Natural killer cell (primary cell): ENCODE measurements around the gene MAU2. TPM values are rescaled to one million over a fixed set of nuclear protein-coding genes. Genes with fewer than 3 reads are reported as not detected.

Source experiments
- ATAC-seq, 3 donors: fragments of 150-1000 bp in 2 of 3; fragments of 200-7000 bp in 1 of 3; cut with Tn5 transposase; 1 replicate in 1 of 3; 2 replicates in 2 of 3; pipeline ENCODE4 v1.10.0; 2021; ENCODE audit warnings: mild to moderate bottlenecking in 2 of 3, moderate library complexity in 2 of 3
- DNase-seq, 2 donors: peaks; one replicate each; pipeline versions ENCODE4 v3.0.0 to v3.0.0-alpha.2; 2013 to 2021; ENCODE audit warnings: mixed read lengths in 1 of 2
- H3K27ac ChIP-seq: one replicate; pipeline ENCODE4 v1.5.1; 2013; ENCODE audit warnings: mild to moderate bottlenecking, low read length
- H3K27me3 ChIP-seq: one replicate; pipeline ENCODE4 v1.6.1; 2013; ENCODE audit warnings: low read length; ENCODE audit not compliant: control insufficient read depth, insufficient read depth
- H3K36me3 ChIP-seq: one replicate; pipeline ENCODE4 v1.6.1; 2013; ENCODE audit warnings: low read length; ENCODE audit not compliant: control insufficient read depth, insufficient read depth
- H3K4me1 ChIP-seq: one replicate; pipeline ENCODE4 v1.6.1; 2013; ENCODE audit warnings: low read length; ENCODE audit not compliant: control insufficient read depth, insufficient read depth
- H3K4me3 ChIP-seq: one replicate; pipeline ENCODE4 v1.5.1; 2013; ENCODE audit warnings: low read length
- H3K9me3 ChIP-seq: one replicate; pipeline ENCODE4 v1.6.1; 2013; ENCODE audit warnings: low read length; ENCODE audit not compliant: control insufficient read depth, insufficient read depth
- H3K27ac Mint-ChIP-seq, 2 donors: one replicate each; pipeline ENCODE4 v1.8.0; 2022; ENCODE audit warnings: mild to moderate bottlenecking in 2 of 2, mixed read lengths in 2 of 2, moderate library complexity in 1 of 2
- H3K27me3 Mint-ChIP-seq, 2 donors: one replicate each; pipeline ENCODE4 v1.8.0; 2022; ENCODE audit warnings: low read depth in 2 of 2, mixed read lengths in 2 of 2
- H3K36me3 Mint-ChIP-seq: one replicate; pipeline ENCODE4 v1.8.0; 2022; ENCODE audit warnings: mixed read lengths
- H3K4me1 Mint-ChIP-seq, 2 donors: one replicate each; pipeline ENCODE4 v1.8.0; 2022; ENCODE audit warnings: mixed read lengths in 2 of 2
- H3K4me3 Mint-ChIP-seq: one replicate; pipeline ENCODE4 v1.8.0; 2022; ENCODE audit warnings: mild to moderate bottlenecking, moderate library complexity, mixed read lengths
- H3K9me3 Mint-ChIP-seq, 2 donors: one replicate each; pipeline ENCODE4 v1.8.0; 2022; ENCODE audit warnings: mixed read lengths in 2 of 2
- CTCF ChIP-seq: fragments of 200-600 bp; IDR thresholded peaks from one replicate; pipeline ENCODE4 v1.8.0; 2022; ENCODE audit warnings: antibody characterized with exemption
- WGBS: methylation state at CpG from one replicate; pipeline ENCODE4 v1.1.7; 2013; ENCODE audit warnings: missing lambda C conversion rate; ENCODE audit not compliant: insufficient coverage; 5-methylcytosine and 5-hydroxymethylcytosine counted together
- intact Hi-C: fragments of 100-400 bp; cut with micrococcal nuclease; formaldehyde crosslinking; loops from one replicate; pipeline ENCODE4 v1.14.2; 2022
- total RNA-seq, 4 donors: library from RNA; stranded (reverse); fragments of 120-200 nt in 1 of 4; gene quantifications; one replicate each; pipeline versions ENCODE4 v1.2.3 to v1.2.4, GENCODE V29; 2013 to 2022

The MAU2 gene
- total RNA-seq, 3 donors from 2014 or later (not counting 1 experiment from before 2014, with no cell fraction given) = 144 to 164 (median 151) TPM

GRCh38 chr19:19341026-19341425, 20.4 kb downstream of the MAU2 start:
- Histone ChIP-seq H3K4me1 (no peaks in the 10 kb centered on the region), H3K27me3 (no peaks in the 10 kb centered on the region), H3K36me3 (peaks cover 86% of the 10 kb centered on the region), H3K27ac (no peak overlapping the region), H3K9me3 (no peaks in the 10 kb centered on the region), H3K4me3 (no peak overlapping the region)
- H3K4me3 Mint-ChIP-seq = no peak overlapping the region
- peaks cover 0 to under 1% of the 10 kb centered on the region in 2 donors for H3K4me1 Mint-ChIP-seq
- ATAC-seq = no peak
- intact Hi-C loops = no loop called here
- H3K36me3 Mint-ChIP-seq = no peaks in the 10 kb centered on the region
- no peaks in the 10 kb centered on the region for H3K27me3 Mint-ChIP-seq
- no peak for TF ChIP-seq CTCF
- DNase-seq = no peak
- H3K9me3 Mint-ChIP-seq = no peaks in the 10 kb centered on the region
- WGBS = 99% methylated on average over 11 of the region's 11 CpGs
- no peak overlapping the region for H3K27ac Mint-ChIP-seq

GRCh38 chr19:19342086-19343015, 21.7 kb downstream of the MAU2 start:
- Histone ChIP-seq H3K36me3 (peaks cover 86% of the 10 kb centered on the region), H3K27me3 (no peaks in the 10 kb centered on the region), H3K4me1 (no peaks in the 10 kb centered on the region), H3K9me3 (no peaks in the 10 kb centered on the region), H3K27ac (no peak overlapping the region), H3K4me3 (no peak overlapping the region)
- intact Hi-C loops = no loop called here
- WGBS = 94% methylated on average over 28 of the region's 28 CpGs
- no peaks in the 10 kb centered on the region for H3K4me1 Mint-ChIP-seq
- H3K9me3 Mint-ChIP-seq = no peaks in the 10 kb centered on the region
- no peak for TF ChIP-seq CTCF
- H3K4me3 Mint-ChIP-seq = no peak overlapping the region
- H3K27ac Mint-ChIP-seq = no peak overlapping the region
- no peaks in the 10 kb centered on the region for H3K36me3 Mint-ChIP-seq
- DNase-seq (peak in 1 of 2 donors; percentile 23), ATAC-seq (no peak)
- H3K27me3 Mint-ChIP-seq = no peaks in the 10 kb centered on the region

GRCh38 chr19:19343016-19343362, 22.4 kb downstream of the MAU2 start:
- no peak for TF ChIP-seq CTCF
- DNase-seq (no peak), ATAC-seq (no peak)
- Histone ChIP-seq H3K27me3 (no peaks in the 10 kb centered on the region), H3K27ac (no peak overlapping the region), H3K36me3 (peaks cover 85% of the 10 kb centered on the region), H3K4me1 (no peaks in the 10 kb centered on the region), H3K4me3 (no peak overlapping the region), H3K9me3 (no peaks in the 10 kb centered on the region)
- H3K4me3 Mint-ChIP-seq = no peak overlapping the region
- H3K27me3 Mint-ChIP-seq = no peaks in the 10 kb centered on the region
- WGBS = 95% methylated on average over 7 of the region's 7 CpGs
- intact Hi-C loops = no loop called here
- H3K27ac Mint-ChIP-seq = no peak overlapping the region
- no peaks in the 10 kb centered on the region for H3K36me3 Mint-ChIP-seq
- no peaks in the 10 kb centered on the region for H3K4me1 Mint-ChIP-seq
- no peaks in the 10 kb centered on the region for H3K9me3 Mint-ChIP-seq
